Kidney (tissue), 14 donors: Measurements from ENCODE around the gene RHEBL1. TPM values are rescaled to one million over a fixed set of nuclear protein-coding genes. Genes with fewer than 3 reads are reported as not detected.

Experiments
- DNase-seq, 5 donors: peaks; one replicate each; pipeline ENCODE4 v3.0.0-alpha.2; 2013 to 2020
- FAIRE-seq: peaks from 2 replicates; lab custom pipeline; 2012; peaks lifted over from hg19 to GRCh38; lab: Jason Lieb, UNC
- H3K27ac ChIP-seq, 2 donors: one replicate each; pipeline ENCODE4 v1.7.0; 2013; ENCODE audit warnings: low read depth in 2 of 2, low read length in 2 of 2, inconsistent platforms in 1 of 2
- H3K27me3 ChIP-seq: one replicate; pipeline ENCODE4 v1.7.1; 2013; ENCODE audit warnings: low read length, inconsistent platforms; ENCODE audit not compliant: control insufficient read depth, insufficient read depth
- H3K36me3 ChIP-seq, 3 donors: one replicate each; pipeline versions ENCODE4 v1.7.0 to v1.7.1; 2013; ENCODE audit warnings: low read length in 3 of 3, control low read depth in 1 of 3, inconsistent platforms in 1 of 3; ENCODE audit not compliant: insufficient read depth in 3 of 3, control insufficient read depth in 2 of 3
- H3K4me1 ChIP-seq, 3 donors: one replicate each; pipeline versions ENCODE4 v1.7.0 to v1.7.1; 2013; ENCODE audit warnings: low read length in 3 of 3, inconsistent platforms in 1 of 3, low read depth in 1 of 3; ENCODE audit not compliant: control insufficient read depth in 2 of 3, insufficient read depth in 2 of 3
- H3K4me3 ChIP-seq, 3 donors: one replicate each; pipeline versions ENCODE4 v1.7.0 to v1.8.1; 2013; ENCODE audit warnings: low read length in 3 of 3, control low read depth in 1 of 3, inconsistent platforms in 1 of 3
- H3K9ac ChIP-seq, 3 donors: one replicate each; pipeline versions ENCODE4 v1.7.0 to v1.7.1; 2013; ENCODE audit warnings: low read length in 3 of 3, control low read depth in 1 of 3, inconsistent platforms in 1 of 3
- H3K9me3 ChIP-seq, 3 donors: one replicate each; pipeline versions ENCODE4 v1.7.0 to v1.7.1; 2013; ENCODE audit warnings: low read length in 3 of 3, control low read depth in 1 of 3, inconsistent platforms in 1 of 3; ENCODE audit not compliant: control insufficient read depth in 2 of 3, insufficient read depth in 1 of 3
- intact Hi-C: fragments of 100-400 bp; cut with DNase I; formaldehyde crosslinking; loops from one replicate; pipeline ENCODE4 v1.11.1; 2022
- polyA plus RNA-seq: library from polyadenylated mRNA; stranded (reverse); fragments of 350-450 nt; fragmentation: Illumina TruSeq; extraction: RNeasy Lipid Tissue Mini Kit (QIAGEN cat#74804); gene quantifications from one replicate; pipeline ENCODE4 v1.2.3, GENCODE V29; 2014; ENCODE audit warnings: low read depth, low replicate concordance; ENCODE audit not compliant: insufficient read depth
- total RNA-seq: library from RNA; stranded (reverse); fragmentation: NEBNext Ultra II Directional; extraction: Animal tissue kit (Norgen Biotek cat#: 25700); gene quantifications from one replicate; pipeline ENCODE4 v1.2.1, GENCODE V29; 2021
- TF ChIP-seq, protein P1 (sequence below): IDR thresholded peaks from 3 replicates; pipeline ENCODE4 v1.5.1; 2012; ENCODE audit warnings: mild to moderate bottlenecking, moderate library complexity, borderline replicate concordance; ENCODE audit not compliant: insufficient read depth; ENCODE audit errors: extremely low read depth
- donor health status: control.
- donor health status: control.
- donor health status: control.
- donor health status: control.
- donor health status: control.
- donor health status: DM: yes; HTN: yes; CAD: no.
- donor health status: Normal renal cell carcinoma (clear cell type).

RHEBL1 gene
- total and polyA plus RNA-seq, 2 donors from 2014 or later, result 0.52 to 0.69 TPM

DNA sequence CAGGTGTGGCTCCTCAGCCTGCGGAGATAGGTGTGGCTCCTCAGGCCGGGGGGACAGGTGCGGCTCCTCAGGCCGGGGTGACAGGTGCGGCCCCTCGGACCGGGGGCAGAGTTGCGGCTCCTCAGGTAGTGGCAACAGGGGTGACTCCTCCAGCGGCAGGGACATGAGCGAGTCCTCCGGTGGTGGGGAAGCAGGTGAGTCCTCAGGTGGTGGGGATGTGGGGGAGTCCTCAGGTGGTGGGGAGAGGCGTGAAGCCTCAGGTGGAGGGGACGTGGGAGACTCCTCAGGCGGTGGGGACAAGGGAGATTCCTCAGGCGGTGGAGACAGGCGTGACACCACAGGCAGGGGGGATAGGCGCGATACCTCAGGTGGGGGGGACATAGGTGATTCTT lies 18.4 kb downstream of the RHEBL1 start:
- TF ChIP-seq, protein P1, sequence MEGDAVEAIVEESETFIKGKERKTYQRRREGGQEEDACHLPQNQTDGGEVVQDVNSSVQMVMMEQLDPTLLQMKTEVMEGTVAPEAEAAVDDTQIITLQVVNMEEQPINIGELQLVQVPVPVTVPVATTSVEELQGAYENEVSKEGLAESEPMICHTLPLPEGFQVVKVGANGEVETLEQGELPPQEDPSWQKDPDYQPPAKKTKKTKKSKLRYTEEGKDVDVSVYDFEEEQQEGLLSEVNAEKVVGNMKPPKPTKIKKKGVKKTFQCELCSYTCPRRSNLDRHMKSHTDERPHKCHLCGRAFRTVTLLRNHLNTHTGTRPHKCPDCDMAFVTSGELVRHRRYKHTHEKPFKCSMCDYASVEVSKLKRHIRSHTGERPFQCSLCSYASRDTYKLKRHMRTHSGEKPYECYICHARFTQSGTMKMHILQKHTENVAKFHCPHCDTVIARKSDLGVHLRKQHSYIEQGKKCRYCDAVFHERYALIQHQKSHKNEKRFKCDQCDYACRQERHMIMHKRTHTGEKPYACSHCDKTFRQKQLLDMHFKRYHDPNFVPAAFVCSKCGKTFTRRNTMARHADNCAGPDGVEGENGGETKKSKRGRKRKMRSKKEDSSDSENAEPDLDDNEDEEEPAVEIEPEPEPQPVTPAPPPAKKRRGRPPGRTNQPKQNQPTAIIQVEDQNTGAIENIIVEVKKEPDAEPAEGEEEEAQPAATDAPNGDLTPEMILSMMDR, result no peak
- DNase-seq, result peak in 1 of 5 donors; percentile 58

DNA sequence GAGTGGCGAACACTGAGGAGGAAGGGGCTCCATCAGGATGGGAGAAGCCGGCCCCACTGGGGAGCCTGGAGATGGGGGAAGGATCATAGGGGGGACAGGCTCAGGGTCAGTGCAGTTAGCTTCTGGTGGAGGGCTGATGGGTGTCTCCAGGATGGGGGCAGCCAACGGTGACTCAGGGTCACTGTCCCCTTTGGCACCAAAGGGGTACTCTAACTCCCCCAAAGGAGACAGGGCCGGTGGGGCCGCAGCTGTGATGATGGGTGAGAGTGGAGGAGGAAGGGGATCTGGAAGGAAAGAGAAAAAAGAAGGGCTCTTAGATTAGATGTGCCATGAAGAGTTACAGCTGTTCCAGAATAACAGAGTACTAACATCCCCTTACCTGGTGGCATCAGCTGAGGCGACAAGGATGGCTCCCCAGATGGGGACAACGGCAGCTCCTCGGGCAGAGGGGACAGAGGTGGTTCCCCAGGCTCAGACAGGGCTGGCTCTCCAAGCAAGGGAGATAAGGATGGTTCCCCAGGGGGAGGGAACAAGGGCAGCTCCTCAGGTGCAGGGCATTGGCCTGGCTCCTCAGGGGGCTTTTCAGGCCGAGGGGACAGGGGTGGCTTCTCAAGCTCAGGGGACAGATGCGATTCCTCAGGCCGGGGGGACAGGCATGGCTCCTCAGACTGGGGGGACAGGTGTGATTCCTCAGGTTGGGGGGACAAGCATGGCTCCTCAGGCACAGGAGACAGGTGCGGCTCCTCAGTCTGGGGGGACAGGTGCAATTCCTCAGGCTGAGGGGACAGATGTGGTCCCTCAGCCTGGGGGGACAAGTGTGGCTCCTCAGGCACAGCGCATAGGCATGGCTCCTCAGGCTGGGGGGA lies 19.0 kb downstream of the RHEBL1 start:
- no peak overlapping the region for H3K9ac ChIP-seq
- no peak for FAIRE-seq
- intact Hi-C loops, result no loop called here

More for the DNA sequence above, 18.4 kb downstream of the RHEBL1 start:
- H3K9me3 ChIP-seq, result no peaks in the 10 kb centered on the region
- H3K36me3 ChIP-seq, result peaks cover 9 to 69% (median 53%) of the 10 kb centered on the region in 3 donors
- no peaks in the 10 kb centered on the region for H3K27me3 ChIP-seq
- H3K9ac ChIP-seq, result no peak overlapping the region
- no peak for FAIRE-seq
- H3K4me3 ChIP-seq, result no peak overlapping the region
- peaks cover 0 to 9% (median 4%) of the 10 kb centered on the region in 3 donors for H3K4me1 ChIP-seq
- intact Hi-C loops, result no loop called here
- H3K27ac ChIP-seq, result no peak overlapping the region

GRCh38 chr12:49049566-49050224 lies 20.1 kb downstream of the RHEBL1 start:
- H3K27ac ChIP-seq, result no peak overlapping the region

More for the DNA sequence above, 19.0 kb downstream of the RHEBL1 start:
- Histone ChIP-seq H3K27me3 (no peaks in the 10 kb centered on the region), H3K4me1 (peaks cover 0 to 3% (median 0%) of the 10 kb centered on the region in 3 donors), H3K9me3 (no peaks in the 10 kb centered on the region), H3K27ac (no peak overlapping the region), H3K4me3 (no peak overlapping the region), H3K36me3 (peaks cover 11 to 76% (median 58%) of the 10 kb centered on the region in 3 donors)
- DNase-seq, result peak in 1 of 5 donors; percentile 43
- TF ChIP-seq, protein P1, result no peak

More at GRCh38 chr12:49049566-49050224, 20.1 kb downstream of the RHEBL1 start:
- H3K4me1 ChIP-seq, result no peaks in the 10 kb centered on the region
- DNase-seq (peak in 1 of 5 donors; percentile 51), FAIRE-seq (no peak)
- TF ChIP-seq, protein P1, result no peak
- no peak overlapping the region for H3K4me3 ChIP-seq
- H3K9me3 ChIP-seq, result no peaks in the 10 kb centered on the region
- H3K9ac ChIP-seq, result no peak overlapping the region
- intact Hi-C loops, result no loop called here
- no peaks in the 10 kb centered on the region for H3K27me3 ChIP-seq
- H3K36me3 ChIP-seq, result peaks cover 12 to 81% (median 59%) of the 10 kb centered on the region in 3 donors
